ENCODE results near the gene CLECL1.
"Not testable (repeated sequence)": the region's sequence is repeated elsewhere in the genome, so short reads cannot be mapped to it uniquely, and the experiment has no call there.

The CLECL1 gene

GRCh38 chr12:9749640-9750039 lies 16.7 kb upstream of the CLECL1 start:
- Mint-ChIP-seq H3K27ac (ENCODE audit: low read depth) (no peak overlapping the region), H3K4me3 (no peak overlapping the region), H3K27me3 (no peaks in the 10 kb centered on the region), H3K36me3 (ENCODE audit: insufficient read depth) (peaks cover 32% of the 10 kb centered on the region), H3K4me1 (peaks cover 31% of the 10 kb centered on the region), H3K9me3 (no peaks in the 10 kb centered on the region)
- no peak for ATAC-seq (replicated peaks; ENCODE audit: extremely low read depth, poor library complexity, severe bottlenecking)
- no peak for DNase-seq (ENCODE audit: low spot score in 2 of 2)

- DNase-seq (ENCODE audit: low spot score in 2 of 2) (no peak), ATAC-seq (replicated peaks; ENCODE audit: extremely low read depth, poor library complexity, severe bottlenecking) (no peak)
- H3K9me3 Mint-ChIP-seq = no peaks in the 10 kb centered on the region
- no peaks in the 10 kb centered on the region for H3K27me3 Mint-ChIP-seq
- peak overlapping the region; percentile 42 for H3K27ac Mint-ChIP-seq (ENCODE audit: low read depth)
- H3K4me3 Mint-ChIP-seq = no peak overlapping the region
- H3K4me1 Mint-ChIP-seq = peaks cover 38% of the 10 kb centered on the region
- H3K36me3 Mint-ChIP-seq (ENCODE audit: insufficient read depth) = peaks cover 14% of the 10 kb centered on the region
Measured at GRCh38 chr12:9745199-9745598, 12.3 kb upstream of the CLECL1 start.

- H3K4me3 Mint-ChIP-seq = peak overlapping the region; percentile 77
- H3K27me3 Mint-ChIP-seq = no peaks in the 10 kb centered on the region
- H3K4me1 Mint-ChIP-seq = peaks cover 45% of the 10 kb centered on the region
- H3K9me3 Mint-ChIP-seq = no peaks in the 10 kb centered on the region
- peak overlapping the region; percentile 95 for H3K27ac Mint-ChIP-seq (ENCODE audit: low read depth)
- DNase-seq (ENCODE audit: low spot score in 2 of 2) (peak in 1 of 2 donors; percentile 45), ATAC-seq (replicated peaks; ENCODE audit: extremely low read depth, poor library complexity, severe bottlenecking) (peak; percentile 56)
- H3K36me3 Mint-ChIP-seq (ENCODE audit: insufficient read depth) = peaks cover 13% of the 10 kb centered on the region
Measured at GRCh38 chr12:9742661-9743060, 9.8 kb upstream of the CLECL1 start.

DNA sequence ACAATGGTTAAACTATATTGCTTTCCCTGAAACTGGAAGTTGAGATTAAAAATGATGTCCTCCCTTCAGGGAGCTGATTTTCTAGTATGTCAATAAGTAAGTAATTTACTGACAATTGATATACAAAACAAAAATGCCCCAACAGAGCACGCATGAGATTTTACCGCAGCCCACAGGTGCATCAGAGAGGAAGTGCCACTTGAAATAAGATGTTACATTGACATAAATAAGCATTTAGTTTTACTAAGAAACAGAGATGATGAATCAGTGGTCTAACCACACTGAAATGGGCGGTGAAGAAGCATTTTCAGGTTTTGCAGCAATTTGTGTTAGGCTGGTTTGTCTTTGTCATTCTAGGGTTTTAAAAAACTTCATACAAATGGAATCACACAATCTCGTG lies 8.8 kb upstream of the CLECL1 start:
- ATAC-seq (replicated peaks; ENCODE audit: extremely low read depth, poor library complexity, severe bottlenecking) = peak; percentile 85
- Mint-ChIP-seq H3K36me3 (ENCODE audit: insufficient read depth) (peaks cover 14% of the 10 kb centered on the region), H3K4me3 (peak overlapping the region; percentile 77), H3K27me3 (no peaks in the 10 kb centered on the region), H3K4me1 (peaks cover 52% of the 10 kb centered on the region), H3K9me3 (no peaks in the 10 kb centered on the region), H3K27ac (ENCODE audit: low read depth) (peak overlapping the region; percentile 95)
- peak; percentile 44 to 81 for DNase-seq (ENCODE audit: low spot score in 2 of 2)

DNA sequence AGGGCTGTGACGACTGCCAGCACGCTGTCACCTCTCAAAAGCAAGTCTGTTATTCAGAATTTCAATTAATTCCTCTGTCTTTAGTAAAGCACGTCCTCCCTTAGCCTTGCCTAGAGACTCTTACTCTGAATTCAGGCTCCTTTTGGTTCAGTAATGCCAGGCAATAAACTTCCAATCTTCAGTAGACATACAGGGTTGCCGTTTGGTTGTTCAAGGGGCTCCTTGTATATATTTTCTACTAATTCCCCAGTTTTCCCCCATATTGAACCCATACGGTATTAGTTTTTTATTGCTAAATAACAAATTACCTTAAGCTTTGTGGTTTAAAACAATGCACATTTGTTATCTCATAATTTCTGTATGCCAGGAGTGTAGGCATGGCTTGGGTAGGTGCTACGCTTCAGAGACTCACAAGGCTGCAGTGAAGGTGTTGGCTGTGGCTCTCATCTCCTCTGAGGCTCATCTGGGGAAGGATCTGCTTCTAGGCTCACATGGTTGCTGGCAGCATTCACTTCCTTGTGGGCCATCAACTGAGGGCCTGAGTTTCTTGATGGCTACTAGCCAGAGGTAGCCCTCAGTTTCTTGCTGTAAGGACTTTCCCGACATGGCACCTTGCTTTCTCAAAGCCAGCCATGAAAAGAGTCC lies 7.3 kb upstream of the CLECL1 start:
- no peaks in the 10 kb centered on the region for H3K27me3 Mint-ChIP-seq
- DNase-seq (ENCODE audit: low spot score in 2 of 2) (no peak), ATAC-seq (replicated peaks; ENCODE audit: extremely low read depth, poor library complexity, severe bottlenecking) (no peak)
- peak overlapping the region; percentile 60 for H3K4me3 Mint-ChIP-seq
- peaks cover 14% of the 10 kb centered on the region for H3K36me3 Mint-ChIP-seq (ENCODE audit: insufficient read depth)
- peak overlapping the region; percentile 84 for H3K27ac Mint-ChIP-seq (ENCODE audit: low read depth)
- no peaks in the 10 kb centered on the region for H3K9me3 Mint-ChIP-seq
- H3K4me1 Mint-ChIP-seq = peaks cover 58% of the 10 kb centered on the region

DNA sequence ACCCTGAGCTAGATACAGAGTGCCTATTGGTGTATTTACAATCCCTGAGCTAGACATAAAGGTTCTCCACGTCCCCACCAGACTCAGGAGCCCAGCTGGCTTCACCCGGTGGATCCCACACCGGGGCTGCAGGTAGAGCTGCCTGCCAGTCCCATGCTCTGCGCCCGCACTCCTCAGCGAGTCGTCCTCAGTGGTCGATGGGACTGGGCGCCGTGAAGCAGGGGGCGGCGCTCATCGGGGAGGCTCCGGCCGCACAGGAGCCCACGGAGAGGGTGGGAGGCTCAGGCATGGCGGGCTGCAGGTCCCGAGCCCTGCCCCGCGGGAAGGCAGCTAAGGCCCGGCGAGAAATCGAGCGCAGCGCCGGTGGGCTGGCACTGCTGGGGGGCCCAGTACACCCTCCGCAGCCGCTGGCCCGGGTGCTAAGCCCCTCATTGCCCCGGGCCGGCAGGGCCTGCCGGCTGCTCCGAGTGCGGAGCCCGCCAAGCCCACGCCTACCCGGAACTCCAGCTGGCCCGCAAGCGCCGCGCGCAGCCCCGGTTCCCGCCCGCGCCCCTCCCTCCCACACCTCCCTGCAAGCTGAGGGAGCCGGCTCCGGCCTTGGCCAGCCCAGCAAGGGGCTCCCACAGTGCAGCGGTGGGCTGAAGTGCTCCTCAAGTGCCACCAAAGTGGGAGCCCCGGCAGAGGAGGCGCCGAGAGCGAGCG lies 6.7 kb upstream of the CLECL1 start:
- not testable (repeated sequence) for H3K9me3 Mint-ChIP-seq; ATAC-seq (replicated peaks; ENCODE audit: extremely low read depth, poor library complexity, severe bottlenecking); H3K4me3 Mint-ChIP-seq; H3K27me3 Mint-ChIP-seq; DNase-seq (ENCODE audit: low spot score in 2 of 2)
- peaks cover 14% of the 10 kb centered on the region for H3K36me3 Mint-ChIP-seq (ENCODE audit: insufficient read depth)
- H3K27ac Mint-ChIP-seq (ENCODE audit: low read depth) = peak overlapping the region; percentile 84
- H3K4me1 Mint-ChIP-seq = peaks cover 54% of the 10 kb centered on the region

GRCh38 chr12:9738905-9739304 lies 6.0 kb upstream of the CLECL1 start:
- Mint-ChIP-seq H3K4me1 (peaks cover 53% of the 10 kb centered on the region), H3K27ac (ENCODE audit: low read depth) (peak overlapping the region; percentile 81), H3K36me3 (ENCODE audit: insufficient read depth) (peaks cover 14% of the 10 kb centered on the region)
- DNase-seq (ENCODE audit: low spot score in 2 of 2); H3K9me3 Mint-ChIP-seq; ATAC-seq (replicated peaks; ENCODE audit: extremely low read depth, poor library complexity, severe bottlenecking); H3K27me3 Mint-ChIP-seq; H3K4me3 Mint-ChIP-seq: not testable (repeated sequence)

GRCh38 chr12:9736936-9737705 lies 4.2 kb upstream of the CLECL1 start:
- Mint-ChIP-seq H3K4me1 (peaks cover 45% of the 10 kb centered on the region), H3K9me3 (no peaks in the 10 kb centered on the region), H3K27me3 (no peaks in the 10 kb centered on the region), H3K27ac (ENCODE audit: low read depth) (peak overlapping the region; percentile 81), H3K4me3 (no peak overlapping the region), H3K36me3 (ENCODE audit: insufficient read depth) (peaks cover 7% of the 10 kb centered on the region)
- no peak for DNase-seq (ENCODE audit: low spot score in 2 of 2)
- ATAC-seq (replicated peaks; ENCODE audit: extremely low read depth, poor library complexity, severe bottlenecking) = no peak

GRCh38 chr12:9735601-9736000 lies 2.7 kb upstream of the CLECL1 start:
- H3K4me3 Mint-ChIP-seq = no peak overlapping the region
- no peak overlapping the region for H3K27ac Mint-ChIP-seq (ENCODE audit: low read depth)
- DNase-seq (ENCODE audit: low spot score in 2 of 2) = no peak
- H3K36me3 Mint-ChIP-seq (ENCODE audit: insufficient read depth) = peaks cover 4% of the 10 kb centered on the region
- peaks cover 34% of the 10 kb centered on the region for H3K4me1 Mint-ChIP-seq
- H3K27me3 Mint-ChIP-seq = no peaks in the 10 kb centered on the region
- ATAC-seq (replicated peaks; ENCODE audit: extremely low read depth, poor library complexity, severe bottlenecking) = no peak
- no peaks in the 10 kb centered on the region for H3K9me3 Mint-ChIP-seq

GRCh38 chr12:9731797-9732196 lies 1.1 kb downstream of the CLECL1 start:
- ATAC-seq (replicated peaks; ENCODE audit: extremely low read depth, poor library complexity, severe bottlenecking) = no peak

DNA sequence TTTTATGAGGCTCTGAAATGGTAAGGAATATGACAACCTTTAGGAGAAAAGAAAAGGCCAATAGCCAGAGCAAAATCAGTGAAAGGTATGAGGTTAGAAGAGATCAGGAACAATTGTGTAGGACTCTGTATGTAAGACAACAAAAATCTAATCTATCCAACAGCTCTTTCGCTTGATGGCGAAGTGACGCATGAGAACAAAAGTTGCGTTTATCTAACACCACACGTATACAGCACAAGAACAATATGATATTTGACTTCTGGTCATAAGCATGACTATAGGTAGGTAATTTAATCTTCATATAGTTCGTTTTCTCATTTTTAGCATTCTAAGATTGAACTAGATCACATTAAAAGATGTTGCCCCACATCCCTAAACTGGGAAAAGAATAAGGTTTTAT lies 1.5 kb downstream of the CLECL1 start:
- Mint-ChIP-seq H3K4me3 (peak overlapping the region; percentile 75), H3K4me1 (peaks cover 12% of the 10 kb centered on the region), H3K27me3 (no peaks in the 10 kb centered on the region), H3K27ac (ENCODE audit: low read depth) (peak overlapping the region; percentile 44), H3K36me3 (ENCODE audit: insufficient read depth) (no peaks in the 10 kb centered on the region), H3K9me3 (no peaks in the 10 kb centered on the region)
- no peak for DNase-seq (ENCODE audit: low spot score in 2 of 2)
- no peak for ATAC-seq (replicated peaks; ENCODE audit: extremely low read depth, poor library complexity, severe bottlenecking)

More at GRCh38 chr12:9731797-9732196, 1.1 kb downstream of the CLECL1 start:
- Mint-ChIP-seq H3K9me3 (no peaks in the 10 kb centered on the region), H3K27ac (ENCODE audit: low read depth) (peak overlapping the region; percentile 44), H3K4me1 (peaks cover 17% of the 10 kb centered on the region), H3K4me3 (peak overlapping the region; percentile 75), H3K36me3 (ENCODE audit: insufficient read depth) (no peaks in the 10 kb centered on the region), H3K27me3 (no peaks in the 10 kb centered on the region)
- DNase-seq (ENCODE audit: low spot score in 2 of 2) = no peak

GRCh38 chr12:9730591-9730990 lies 2.3 kb downstream of the CLECL1 start:
- H3K9me3 Mint-ChIP-seq = no peaks in the 10 kb centered on the region
- H3K4me1 Mint-ChIP-seq = peaks cover 10% of the 10 kb centered on the region
- DNase-seq (ENCODE audit: low spot score in 2 of 2) (no peak), ATAC-seq (replicated peaks; ENCODE audit: extremely low read depth, poor library complexity, severe bottlenecking) (no peak)
- H3K27ac Mint-ChIP-seq (ENCODE audit: low read depth) = no peak overlapping the region
- no peaks in the 10 kb centered on the region for H3K27me3 Mint-ChIP-seq
- no peaks in the 10 kb centered on the region for H3K36me3 Mint-ChIP-seq (ENCODE audit: insufficient read depth)
- H3K4me3 Mint-ChIP-seq = peak overlapping the region; percentile 75

Data from central memory CD8-positive, alpha-beta T cell (primary cell).